ENCODE results near the gene DDX39B.

Gene DDX39B

GRCh38 chr6:31575335-31575901 is 33.6 kb upstream of the DDX39B start, which contains the start of gene TNF:
TSS of gene TNF (plus strand) at chr6:31575565. CDS start at chr6:31575742, 177 bp downstream.
- DNase-seq = peak; percentile 92

GRCh38 chr6:31574106-31575061 is 32.6 kb upstream of the DDX39B start:
- no peak for DNase-seq

- no peak for DNase-seq
Measured at GRCh38 chr6:31573239-31574105, 31.7 kb upstream of the DDX39B start.

- DNase-seq = peak; percentile 83
Measured at GRCh38 chr6:31572041-31572911, 30.5 kb upstream of the DDX39B start, which contains the start of gene LTA. TSS of gene LTA (plus strand) at chr6:31572289. CDS start at chr6:31572743, 454 bp downstream.

GRCh38 chr6:31569861-31570536 is 28.2 kb upstream of the DDX39B start:
- DNase-seq = no peak

- DNase-seq = peak; percentile 88
Measured at GRCh38 chr6:31568537-31568961, 26.7 kb upstream of the DDX39B start.

GRCh38 chr6:31567531-31568370 is 25.9 kb upstream of the DDX39B start:
- DNase-seq = peak; percentile 50

- DNase-seq = no peak
Measured at GRCh38 chr6:31560697-31561058, 18.9 kb upstream of the DDX39B start.

- DNase-seq = peak; percentile 62
Measured at GRCh38 chr6:31559958-31560696, 18.3 kb upstream of the DDX39B start.

GRCh38 chr6:31559606-31559957 is 17.8 kb upstream of the DDX39B start:
- no peak for DNase-seq

GRCh38 chr6:31558631-31559500 is 17.1 kb upstream of the DDX39B start:
- DNase-seq = peak; percentile 74

GRCh38 chr6:31558318-31558625 is 16.5 kb upstream of the DDX39B start:
- no peak for DNase-seq

- no peak for DNase-seq
Measured at GRCh38 chr6:31557443-31558317, 15.9 kb upstream of the DDX39B start.

GRCh38 chr6:31556307-31556706 is 14.5 kb upstream of the DDX39B start:
- DNase-seq = no peak

GRCh38 chr6:31551371-31551770 is 9.6 kb upstream of the DDX39B start:
- DNase-seq = peak; percentile 77

GRCh38 chr6:31548544-31548873 is 6.7 kb upstream of the DDX39B start:
- no peak for DNase-seq

GRCh38 chr6:31547727-31548543 is 6.1 kb upstream of the DDX39B start:
- no peak for DNase-seq

All from CD4-positive, alpha-beta T cell treated with Interleukin-12 subunit alpha and Interleukin-12 subunit beta, for 1 hour (primary cell).